Measurements from ENCODE around the gene ANKHD1.

ANKHD1 gene

GRCh38 chr5:140365941-140366340 is 35.7 kb upstream of the ANKHD1 start:
- DNase-seq (ENCODE audit: extremely low spot score): no peak
- ChIA-PET CTCF (interaction anchor here (2.0 kb wide), 1 partner anchor 14 kb away, joined by 4 read pairs; no protein-coding TSS in a partner anchor), POLR2A (interaction anchor here (0.8 to 1.2 kb wide), 2 partner anchors 35 to 37 kb away, joined by 3 read pairs; no protein-coding TSS in a partner anchor)
- TF ChIP-seq CTBP1 (IDR thresholded peaks at IDR 0.05; ENCODE audit: borderline replicate concordance) (no peak), TARDBP (IDR thresholded peaks at IDR 0.05) (no peak), PKNOX1 (IDR thresholded peaks at IDR 0.05) (no peak)

- ChIA-PET CTCF (interaction anchor here (2.0 kb wide), 1 partner anchor 15 kb away, joined by 4 read pairs; no protein-coding TSS in a partner anchor), POLR2A (interaction anchor here (0.8 to 1.2 kb wide), 2 partner anchors 34 to 36 kb away, joined by 3 read pairs; no protein-coding TSS in a partner anchor)
- TF ChIP-seq NFRKB (IDR thresholded peaks at IDR 0.05) (no peak), FOXA1 (IDR thresholded peaks at IDR 0.05) (no peak), FOXK2 (IDR thresholded peaks at IDR 0.05) (no peak), CTBP1 (IDR thresholded peaks at IDR 0.05; ENCODE audit: borderline replicate concordance) (no peak), LEF1 (IDR thresholded peaks at IDR 0.05; ENCODE audit: borderline replicate concordance) (no peak), FOXM1 (IDR thresholded peaks at IDR 0.05; ENCODE audit: borderline replicate concordance) (no peak), ARNT (IDR thresholded peaks at IDR 0.05) (no peak), HDGF (IDR thresholded peaks at IDR 0.05; ENCODE audit: borderline replicate concordance) (no peak), ELF4 (IDR thresholded peaks at IDR 0.05) (no peak), TARDBP (IDR thresholded peaks at IDR 0.05) (no peak), ZNF384 (IDR thresholded peaks at IDR 0.05) (no peak), SUZ12 (IDR thresholded peaks at IDR 0.05) (no peak), SP1 (IDR thresholded peaks at IDR 0.05) (no peak), PKNOX1 (IDR thresholded peaks at IDR 0.05) (no peak), L3MBTL2 (conservative IDR thresholded peaks at IDR 0.05) (no peak), BHLHE40 (IDR thresholded peaks at IDR 0.05; ENCODE audit: borderline replicate concordance) (no peak)
- no peak for DNase-seq (ENCODE audit: extremely low spot score)
Measured at GRCh38 chr5:140366589-140367255, 34.9 kb upstream of the ANKHD1 start.

- no peak for DNase-seq (ENCODE audit: extremely low spot score)
- no peak for TF ChIP-seq HDGF (IDR thresholded peaks at IDR 0.05; ENCODE audit: borderline replicate concordance)
- TF ChIP-seq PKNOX1 (IDR thresholded peaks at IDR 0.05): no peak
- no peak for TF ChIP-seq TARDBP (IDR thresholded peaks at IDR 0.05)
- TF ChIP-seq FOXK2 (IDR thresholded peaks at IDR 0.05): no peak
- no peak for TF ChIP-seq L3MBTL2 (conservative IDR thresholded peaks at IDR 0.05)
- TF ChIP-seq FOXA1 (IDR thresholded peaks at IDR 0.05): no peak
Measured at GRCh38 chr5:140367256-140368013, 34.2 kb upstream of the ANKHD1 start.

GRCh38 chr5:140371356-140372151 is 30.1 kb upstream of the ANKHD1 start:
- POLR2A ChIA-PET: interaction anchor here (1.5 to 2.2 kb wide), 3 partner anchors 29 to 319 kb away, joined by 3 to 9 read pairs (median 4); partner anchors contain the start of genes ANKHD1, HARS1, HARS2 and SRA1
- CTCF ChIA-PET: interaction anchor here (0.8 to 2.0 kb wide), 5 partner anchors 8 to 187 kb away, joined by 3 to 15 read pairs (median 5); no protein-coding TSS in a partner anchor
- no peak for TF ChIP-seq SUZ12 (IDR thresholded peaks at IDR 0.05)
- no peak for TF ChIP-seq BHLHE40 (IDR thresholded peaks at IDR 0.05; ENCODE audit: borderline replicate concordance)
- no peak for TF ChIP-seq FOXM1 (IDR thresholded peaks at IDR 0.05; ENCODE audit: borderline replicate concordance)
- TF ChIP-seq LEF1 (IDR thresholded peaks at IDR 0.05; ENCODE audit: borderline replicate concordance): no peak
- no peak for TF ChIP-seq ZNF384 (IDR thresholded peaks at IDR 0.05)
- no peak for TF ChIP-seq CTBP1 (IDR thresholded peaks at IDR 0.05; ENCODE audit: borderline replicate concordance)
- TF ChIP-seq ELF4 (IDR thresholded peaks at IDR 0.05): no peak
- TF ChIP-seq TARDBP (IDR thresholded peaks at IDR 0.05): no peak
- no peak for TF ChIP-seq L3MBTL2 (conservative IDR thresholded peaks at IDR 0.05)
- no peak for TF ChIP-seq FOXK2 (IDR thresholded peaks at IDR 0.05)
- TF ChIP-seq FOXA1 (IDR thresholded peaks at IDR 0.05): no peak
- TF ChIP-seq ARNT (IDR thresholded peaks at IDR 0.05): no peak
- no peak for TF ChIP-seq SP1 (IDR thresholded peaks at IDR 0.05)
- no peak for TF ChIP-seq NFRKB (IDR thresholded peaks at IDR 0.05)
- no peak for TF ChIP-seq PKNOX1 (IDR thresholded peaks at IDR 0.05)
- no peak for TF ChIP-seq HDGF (IDR thresholded peaks at IDR 0.05; ENCODE audit: borderline replicate concordance)
- DNase-seq (ENCODE audit: extremely low spot score): no peak

More at GRCh38 chr5:140367256-140368013, 34.2 kb upstream of the ANKHD1 start:
- CTCF ChIA-PET: interaction anchor here (0.7 to 1.4 kb wide), 2 partner anchors 16 to 123 kb away, joined by 3 to 4 read pairs; no protein-coding TSS in a partner anchor
- POLR2A ChIA-PET: no interaction called here
